K562 (cell line): ENCODE data around the gene COA7. TPM values are rescaled to one million over a fixed set of nuclear protein-coding genes. Genes with fewer than 3 reads are reported as not detected.
"Not testable (repeated sequence)": the region's sequence is repeated elsewhere in the genome, so short reads cannot be mapped to it uniquely, and the experiment has no call there.

Experiments used
- ATAC-seq: fragments of 200-7000 bp; cut with Tn5 transposase; 3 replicates; pipeline ENCODE4 v1.9.1; 2020; ENCODE audit warnings: moderate library complexity
- BruUV-seq: library from RNA; stranded (reverse); fragments of 400-500 nt; replicated peaks from 2 replicates; lab custom pipeline; 2021; lab: Mats Ljungman, UMichigan
- CTCF ChIA-PET: fragments of 300-600 bp; formaldehyde crosslinking; extraction: SDS; loops from one replicate; lab custom pipeline; 2021; ENCODE audit warnings: low intra/inter-chr PET ratio; lab: Yijun Ruan, JAX
- POLR2A ChIA-PET: fragments of 300-600, 350-650 bp; sonication (Branson Sonifier 250); formaldehyde crosslinking; extraction: SDS; loops from one replicate; lab custom pipeline; 2021; ENCODE audit warnings: antibody characterized with exemption, inconsistent platforms; lab: Yijun Ruan, JAX
- DNase-seq, 4 experiments: peaks; one replicate each; pipeline versions ENCODE4 v3.0.0 to v3.0.0-alpha.2; 2011 to 2018; ENCODE audit warnings: low spot score in 3 of 4, mixed read lengths in 3 of 4; ENCODE audit errors: extremely low read depth in 1 of 4
- FAIRE-seq: peaks from 2 replicates; lab custom pipeline; 2011; peaks lifted over from hg19 to GRCh38; lab: Jason Lieb, UNC
- H2AFZ ChIP-seq: 2 replicates; pipeline ENCODE4 v1.6.0; 2011; ENCODE audit warnings: low read depth, low read length, control low read depth, inconsistent platforms
- H3K27ac ChIP-seq: fragments of 200-600 bp; 3 replicates; pipeline ENCODE4 v1.8.0; 2011; ENCODE audit warnings: low read depth, mild to moderate bottlenecking, control low read depth, inconsistent platforms, low read length, moderate library complexity, mixed read lengths; ENCODE audit errors: extremely low read depth
- H3K27me3 ChIP-seq, 2 experiments: fragments of 300-600 bp in 1 of 2; 2 replicates in 1 of 2; 3 replicates in 1 of 2; pipeline versions ENCODE4 v1.6.0 to v1.8.0; 2011; ENCODE audit warnings: inconsistent platforms in 2 of 2, low read length in 2 of 2, mild to moderate bottlenecking in 1 of 2, mixed read lengths in 1 of 2, moderate library complexity in 1 of 2; ENCODE audit not compliant: control insufficient read depth in 2 of 2, insufficient read depth in 2 of 2
- H3K36me3 ChIP-seq: fragments of 300-600 bp; 3 replicates; pipeline ENCODE4 v1.8.0; 2011; ENCODE audit warnings: mild to moderate bottlenecking, low read length, inconsistent platforms; ENCODE audit not compliant: control insufficient read depth, insufficient read depth
- H3K4me1 ChIP-seq, 2 experiments: fragments of 200-600 bp in 1 of 2; replicated peaks in 1 of 2; 2 replicates in 1 of 2; 3 replicates in 1 of 2; pipeline versions ENCODE4 v1.5.1 to v1.8.0; 2011; ENCODE audit warnings: inconsistent platforms in 2 of 2, low read length in 2 of 2, mild to moderate bottlenecking in 1 of 2, mixed read lengths in 1 of 2, moderate library complexity in 1 of 2; ENCODE audit not compliant: control insufficient read depth in 2 of 2, insufficient read depth in 2 of 2
- H3K4me2 ChIP-seq: 2 replicates; pipeline ENCODE4 v1.6.1; 2011; ENCODE audit warnings: low read length, control low read depth, inconsistent platforms, mixed read lengths; ENCODE audit not compliant: insufficient read depth
- H3K4me3 ChIP-seq: fragments of 200-600 bp; sonication (generic), shearing (Covaris generic); 2 replicates; pipeline ENCODE4 v1.5.1; 2016; ENCODE audit warnings: control low read depth, inconsistent platforms
- H3K79me2 ChIP-seq: fragments of 200-600 bp; 3 replicates; pipeline ENCODE4 v1.8.0; 2011; ENCODE audit warnings: low read length, inconsistent platforms; ENCODE audit not compliant: control insufficient read depth, insufficient read depth
- H3K9ac ChIP-seq, 2 experiments: 2 replicates each; pipeline versions ENCODE4 v1.6.0 to v1.6.1; 2011; ENCODE audit warnings: low read depth in 2 of 2, low read length in 2 of 2, control low read depth in 1 of 2, inconsistent platforms in 1 of 2, mild to moderate bottlenecking in 1 of 2, mixed read lengths in 1 of 2; ENCODE audit not compliant: insufficient read depth in 1 of 2
- H3K9me1 ChIP-seq: one replicate; pipeline ENCODE4 v1.6.0; 2011; ENCODE audit warnings: inconsistent platforms, mild to moderate bottlenecking, low read length, moderate library complexity; ENCODE audit not compliant: control insufficient read depth, insufficient read depth
- H3K9me3 ChIP-seq: replicated peaks from 2 replicates; pipeline ENCODE4 v1.5.1; 2011; ENCODE audit warnings: low read depth, low read length, inconsistent platforms; ENCODE audit not compliant: control insufficient read depth, insufficient read depth
- H4K20me1 ChIP-seq: replicated peaks from 2 replicates; pipeline ENCODE4 v1.6.1; 2011; ENCODE audit warnings: low read length, inconsistent platforms, mixed read lengths; ENCODE audit not compliant: control insufficient read depth, insufficient read depth
- DEAF1 ChIP-seq: fragments of 450-650 bp; formaldehyde crosslinking; IDR thresholded peaks from 2 replicates; pipeline ENCODE4 v1.4.0; 2020; ENCODE audit warnings: mild to moderate bottlenecking, moderate library complexity
- MEIS2 ChIP-seq: fragments of 450-650 bp; IDR thresholded peaks from 2 replicates; pipeline ENCODE4 v1.6.1; 2014; ENCODE audit warnings: mild to moderate bottlenecking; ENCODE audit not compliant: partially characterized antibody
- NRF1 ChIP-seq, 2 experiments: fragments of 450-650 bp; IDR thresholded peaks in 1 of 2; conservative IDR thresholded peaks in 1 of 2; 2 replicates each; pipeline ENCODE4 v1.6.1; 2014; ENCODE audit warnings: mild to moderate bottlenecking in 2 of 2
- VEZF1 ChIP-seq: fragments of 200-800 bp; sonication (Bioruptor generic); IDR thresholded peaks from 2 replicates; pipeline ENCODE4 v1.6.1; 2017; ENCODE audit warnings: missing genetic modification characterization, missing compliant biosample characterization
- ZNF143 ChIP-seq: sonication (generic); formaldehyde crosslinking; IDR thresholded peaks from 2 replicates; pipeline ENCODE4 v1.9.0; 2022; ENCODE audit warnings: mild to moderate bottlenecking, missing genetic modification reagents
- WGBS: fragments of 100-300 bp; shearing (Covaris generic); methylation state at CpG from one replicate; pipeline ENCODE4 v1.1.6; 2016; ENCODE audit warnings: low coverage, mixed read lengths; ENCODE audit not compliant: insufficient coverage; ENCODE audit errors: missing lambda C conversion rate; 5-methylcytosine and 5-hydroxymethylcytosine counted together
- in situ Hi-C: fragments of 300-500 bp; cut with MboI; formaldehyde crosslinking; loops from 4 replicates; pipeline ENCODE4 v1.15.0; 2018; ENCODE audit warnings: inconsistent platforms, mixed read lengths
- intact Hi-C: fragments of 100-400 bp; cut with micrococcal nuclease; formaldehyde crosslinking; loops from 2 replicates; pipeline ENCODE4 v1.14.2; 2022
- polyA plus RNA-seq, 8 experiments: library from polyadenylated mRNA; depleted of rRNA in 4 of 8; stranded (reverse) in 5 of 8; unstranded in 3 of 8; fragments of >200 nt; fragmentation: Nextera tagmentation in 2 of 8; fragmentation: Illumina TruSeq in 1 of 8; extraction: Ambion mirVana in 2 of 8; extraction: Trizol in 1 of 8; gene quantifications; 2 replicates each; pipeline versions ENCODE4 v1.2.1 to v1.2.3, GENCODE V29; 2011 to 2014; ENCODE audit warnings: inconsistent platforms in 1 of 8, missing spikeins in 1 of 8
- total RNA-seq, 7 experiments: library from RNA; depleted of rRNA in 6 of 7; stranded (reverse); fragments of >200 nt in 6 of 7; fragmentation: Illumina TruSeq in 2 of 7; extraction: Trizol in 2 of 7; gene quantifications; 2 replicates each; pipeline versions ENCODE4 v1.2.1 to v1.2.3, GENCODE V29; 2011 to 2021; ENCODE audit warnings: low replicate concordance in 1 of 7

The COA7 gene
- total and polyA plus RNA-seq, 9 of the 15 experiments (the other 6 are each of a cell fraction or from before 2014, with no cell fraction given): 19.4 to 82.8 (median 51.0) TPM

GRCh38 chr1:52686830-52687229 is 11.3 kb downstream of the COA7 start:
- BruUV-seq: TSS peak; percentile 36
- no peak overlapping the region for H3K4me3 ChIP-seq
- 85% methylated on average over 5 of the region's 5 CpGs for WGBS
- no peaks in the 10 kb centered on the region; a peak in 1 of 5 replicates for H3K27me3 ChIP-seq
- H4K20me1 ChIP-seq: 0 out of 2 replicates have a peak, but pooled peaks cover 4% of the 10 kb centered on the region
- no peaks in the 10 kb centered on the region; a peak in 1 of 5 replicates for H3K4me1 ChIP-seq
- no peak for DNase-seq
- in situ Hi-C loops (loop anchor here (10.0 to 25.0 kb wide), 2 partner anchors 282 to 550 kb away; partner anchors contain the start of genes ORC1, PRPF38A and ZFYVE9), intact Hi-C loops (loop anchor here (1.0 to 5.0 kb wide), 3 partner anchors 135 to 790 kb away; no protein-coding TSS in a partner anchor)
- H3K27ac ChIP-seq: no peak overlapping the region
- peaks cover 18% of the 10 kb centered on the region for H3K79me2 ChIP-seq
- POLR2A ChIA-PET: interaction anchor here (0.6 to 2.6 kb wide), 4 partner anchors 11 to 283 kb away, joined by 3 to 20 read pairs (median 10); partner anchors contain the start of genes COA7, ORC1 and PRPF38A
- no peak overlapping the region for H3K9ac ChIP-seq
- no peaks in the 10 kb centered on the region for H3K9me3 ChIP-seq
- no peak overlapping the region for H3K4me2 ChIP-seq
- no peak for TF ChIP-seq ZNF143 (CRISPR knock-in tag)
- TF ChIP-seq, all 486 proteins: peak for 0
- Histone ChIP-seq H3K9me1 (no peaks in the 10 kb centered on the region), H3K36me3 (peaks cover 68% of the 10 kb centered on the region), H2AFZ (no peak overlapping the region)
- ATAC-seq (no peak), FAIRE-seq (no peak)
- CTCF ChIA-PET: interaction anchor here (0.6 to 1.1 kb wide), 9 partner anchors 99 to 790 kb away, joined by 3 to 5 read pairs (median 3); partner anchors contain the start of gene TUT4

GRCh38 chr1:52686261-52686751 is 11.8 kb downstream of the COA7 start:
- intact Hi-C loops (loop anchor here (1.0 to 5.0 kb wide), 3 partner anchors 134 to 789 kb away; no protein-coding TSS in a partner anchor), in situ Hi-C loops (loop anchor here (10.0 to 25.0 kb wide), 2 partner anchors 282 to 549 kb away; partner anchors contain the start of genes ORC1, PRPF38A and ZFYVE9)
- H4K20me1 ChIP-seq, H3K9me1 ChIP-seq, BruUV-seq, H3K4me2 ChIP-seq, H2AFZ ChIP-seq, H3K27ac ChIP-seq, H3K9ac ChIP-seq, H3K4me3 ChIP-seq, H3K9me3 ChIP-seq, H3K4me1 ChIP-seq, H3K27me3 ChIP-seq: not testable (repeated sequence)
- ATAC-seq (peak; percentile 91), FAIRE-seq (peak; percentile 46), DNase-seq (peak; percentile 62 to 76 (median 69))
- ChIA-PET CTCF (interaction anchor here (0.6 to 1.1 kb wide), 11 partner anchors 99 to 789 kb away, joined by 3 to 5 read pairs (median 4); partner anchors contain the start of gene TUT4), POLR2A (interaction anchor here (0.6 to 2.6 kb wide), 7 partner anchors 11 to 285 kb away, joined by 3 to 20 read pairs (median 3); partner anchors contain the start of genes COA7, ORC1 and PRPF38A)
- Histone ChIP-seq H3K79me2 (peaks cover 16% of the 10 kb centered on the region), H3K36me3 (peaks cover 64% of the 10 kb centered on the region)
- 64% methylated on average over 15 of the region's 17 CpGs for WGBS
- TF ChIP-seq MEIS2: peak; percentile 52
- peak; percentile 63 for TF ChIP-seq DEAF1 (CRISPR knock-in tag)
- TF ChIP-seq NRF1 (conservative IDR thresholded peaks at IDR 0.05 in 1 of 2, IDR thresholded peaks at IDR 0.05 in 1 of 2): peak in 1 of 2 experiments; percentile 30; a peak in 1 of 4 replicates
- 0 out of 2 replicates have a peak, but pooled peaks have one; percentile 15 for TF ChIP-seq VEZF1 (CRISPR knock-in tag)
